ENCODE results near the gene TMEM131L. TPM values are rescaled to one million over a fixed set of nuclear protein-coding genes. Genes with fewer than 3 reads are reported as not detected.

Gene TMEM131L
- total RNA-seq, 1 experiment from 2014 or later: 14.6 TPM

DNA sequence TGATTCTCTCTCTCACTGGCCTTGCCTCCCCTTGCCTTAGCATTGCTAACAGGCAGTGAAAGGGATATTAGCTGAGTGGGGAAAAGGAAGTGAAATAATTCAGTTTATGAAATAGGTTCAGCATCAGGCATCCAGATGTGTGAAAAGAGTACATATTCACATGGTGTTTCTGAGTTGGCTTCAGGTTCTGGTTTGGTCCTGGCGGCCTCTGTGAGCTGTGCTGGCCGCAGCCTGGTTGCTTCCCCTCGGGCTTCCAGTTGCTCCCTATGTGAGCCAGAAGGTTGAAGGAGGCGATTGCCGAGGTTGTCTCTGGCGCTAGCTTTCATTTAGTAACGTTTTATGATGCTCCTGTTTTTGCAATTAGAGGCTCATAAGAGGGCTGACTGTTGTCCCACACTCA, 118.9 kb downstream of the TMEM131L start:
- H3K23ac ChIP-seq (ENCODE audit: insufficient read length, low read depth, low read length): no peak overlapping the region
- H2BK120ac ChIP-seq (ENCODE audit: low read depth, low read length, poor library complexity, severe bottlenecking): no peak overlapping the region
- no peak overlapping the region for H3K4ac ChIP-seq (ENCODE audit: low read depth, low read length)
- Mint-ChIP-seq H3K9me3 (no peaks in the 10 kb centered on the region), H3K27me3 (ENCODE audit: low read depth) (no peaks in the 10 kb centered on the region), H3K4me3 (no peak overlapping the region), H3K4me1 (peaks cover 12 to 16% of the 10 kb centered on the region in 2 experiments), H3K27ac (peak overlapping the region in 1 of 3 experiments; percentile 34; a peak in 1 of 7 replicates), H3K36me3 (ENCODE audit: insufficient read depth in 1 of 3, low read depth in 3 of 3) (peaks cover 8 to 17% (median 14%) of the 10 kb centered on the region in 3 experiments; a peak in 5 of 7 replicates)
- H3K4me1 ChIP-seq (ENCODE audit: insufficient read depth, low read length): no peaks in the 10 kb centered on the region
- H2BK20ac ChIP-seq (ENCODE audit: low read depth, low read length, poor library complexity, severe bottlenecking): no peak overlapping the region
- H4K8ac ChIP-seq (replicated peaks; ENCODE audit: insufficient read length, low read depth, low read length): no peak overlapping the region
- no peak overlapping the region for H3T11ph ChIP-seq (ENCODE audit: low read length)
- no peak overlapping the region for H2BK12ac ChIP-seq (ENCODE audit: insufficient read length, low read depth, low read length)
- no peak overlapping the region for H3K14ac ChIP-seq (ENCODE audit: insufficient read depth, low read length)
- WGBS (ENCODE audit: extremely low coverage, insufficient read length, low lambda C conversion rate): no CpG with 5 or more reads among the region's 7 CpGs
- H2BK15ac ChIP-seq (ENCODE audit: low read depth, low read length): no peak overlapping the region
- H2AFZ ChIP-seq (ENCODE audit: low read length): no peak overlapping the region
- H3K79me1 ChIP-seq (ENCODE audit: insufficient read depth, low read depth, low read length, poor library complexity, severe bottlenecking): no peaks in the 10 kb centered on the region
- H3K27me3 ChIP-seq (ENCODE audit: insufficient read depth, low read length): no peaks in the 10 kb centered on the region
- no peak for DNase-seq
- H3K79me2 ChIP-seq (ENCODE audit: insufficient read depth, low read length): no peaks in the 10 kb centered on the region
- TF ChIP-seq, protein P1, sequence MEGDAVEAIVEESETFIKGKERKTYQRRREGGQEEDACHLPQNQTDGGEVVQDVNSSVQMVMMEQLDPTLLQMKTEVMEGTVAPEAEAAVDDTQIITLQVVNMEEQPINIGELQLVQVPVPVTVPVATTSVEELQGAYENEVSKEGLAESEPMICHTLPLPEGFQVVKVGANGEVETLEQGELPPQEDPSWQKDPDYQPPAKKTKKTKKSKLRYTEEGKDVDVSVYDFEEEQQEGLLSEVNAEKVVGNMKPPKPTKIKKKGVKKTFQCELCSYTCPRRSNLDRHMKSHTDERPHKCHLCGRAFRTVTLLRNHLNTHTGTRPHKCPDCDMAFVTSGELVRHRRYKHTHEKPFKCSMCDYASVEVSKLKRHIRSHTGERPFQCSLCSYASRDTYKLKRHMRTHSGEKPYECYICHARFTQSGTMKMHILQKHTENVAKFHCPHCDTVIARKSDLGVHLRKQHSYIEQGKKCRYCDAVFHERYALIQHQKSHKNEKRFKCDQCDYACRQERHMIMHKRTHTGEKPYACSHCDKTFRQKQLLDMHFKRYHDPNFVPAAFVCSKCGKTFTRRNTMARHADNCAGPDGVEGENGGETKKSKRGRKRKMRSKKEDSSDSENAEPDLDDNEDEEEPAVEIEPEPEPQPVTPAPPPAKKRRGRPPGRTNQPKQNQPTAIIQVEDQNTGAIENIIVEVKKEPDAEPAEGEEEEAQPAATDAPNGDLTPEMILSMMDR (conservative IDR thresholded peaks at IDR 0.05): no peak
- no peak overlapping the region for H3K9ac ChIP-seq (ENCODE audit: extremely low read depth, insufficient read length, low read length)
- H3K4me2 ChIP-seq (ENCODE audit: insufficient read depth, insufficient read length, low read length): no peak overlapping the region
- no peak overlapping the region for H2BK5ac ChIP-seq (ENCODE audit: insufficient read length, low read length)
- no peaks in the 10 kb centered on the region for H3K23me2 ChIP-seq (ENCODE audit: insufficient read length, low read depth, low read length, poor library complexity, severe bottlenecking)
- no peak overlapping the region for H4K91ac ChIP-seq (ENCODE audit: insufficient read length, low read depth, low read length)
- no peak overlapping the region for H3K27ac ChIP-seq (ENCODE audit: insufficient read length, low read depth, low read length)
- no peak overlapping the region for H4K5ac ChIP-seq (ENCODE audit: insufficient read length, low read depth, low read length)
- no peak overlapping the region for H2AK5ac ChIP-seq (ENCODE audit: insufficient read length, low read length)
- no peak overlapping the region for H3K18ac ChIP-seq (ENCODE audit: insufficient read length, low read depth, low read length)
- no peaks in the 10 kb centered on the region for H4K20me1 ChIP-seq (ENCODE audit: control insufficient read depth, insufficient read depth, insufficient read length)
- H3K56ac ChIP-seq (ENCODE audit: insufficient read length, low read depth, low read length): no peak overlapping the region
- no peaks in the 10 kb centered on the region for H3K9me3 ChIP-seq (ENCODE audit: control insufficient read depth, low read depth, low read length)

Data from H9 (cell line).